ES-I3 (cell line): Measurements from ENCODE around the gene LILRA5.
"Not testable (repeated sequence)": the region's sequence is repeated elsewhere in the genome, so short reads cannot be mapped to it uniquely, and the experiment has no call there.

ENCODE experiments used
- H3K36me3 ChIP-seq: 2 replicates; pipeline ENCODE4 v1.6.1; 2013; ENCODE audit warnings: mild to moderate bottlenecking, low read length, control low read depth, moderate library complexity; ENCODE audit not compliant: insufficient read depth
- H3K4me1 ChIP-seq: 2 replicates; pipeline ENCODE4 v1.6.1; 2013; ENCODE audit warnings: mild to moderate bottlenecking, control low read depth, low read length; ENCODE audit not compliant: insufficient read depth
- H3K9ac ChIP-seq: 2 replicates; pipeline ENCODE4 v1.6.1; 2013; ENCODE audit warnings: low read depth, mild to moderate bottlenecking, low read length, moderate library complexity
- H3K9me3 ChIP-seq: 2 replicates; pipeline ENCODE4 v1.6.1; 2013; ENCODE audit warnings: mild to moderate bottlenecking, low read length, moderate library complexity; ENCODE audit not compliant: control insufficient read depth, insufficient read depth

LILRA5 gene

DNA sequence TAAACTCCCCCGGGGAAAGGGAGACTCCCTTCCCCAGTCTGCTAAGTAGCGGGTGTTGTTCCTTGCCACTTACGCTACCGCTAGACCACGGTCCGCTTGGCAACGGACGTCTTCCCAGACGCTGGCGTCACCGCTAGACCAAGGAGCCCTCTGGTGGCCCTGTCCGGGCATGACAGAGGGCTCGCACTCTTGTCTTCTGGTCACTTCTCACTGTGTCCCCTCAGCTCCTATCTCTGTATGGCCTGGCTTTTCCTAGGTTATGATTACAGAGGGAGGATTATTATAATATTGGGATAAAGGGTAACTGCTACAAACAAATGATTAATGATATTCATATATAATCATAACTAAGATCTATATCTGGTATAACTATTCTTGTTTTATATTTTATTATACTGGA is 10.0 kb upstream of the LILRA5 start:
- H3K9me3 ChIP-seq, H3K9ac ChIP-seq, H3K36me3 ChIP-seq: not testable (repeated sequence)
- peaks cover 21% of the 10 kb centered on the region for H3K4me1 ChIP-seq

DNA sequence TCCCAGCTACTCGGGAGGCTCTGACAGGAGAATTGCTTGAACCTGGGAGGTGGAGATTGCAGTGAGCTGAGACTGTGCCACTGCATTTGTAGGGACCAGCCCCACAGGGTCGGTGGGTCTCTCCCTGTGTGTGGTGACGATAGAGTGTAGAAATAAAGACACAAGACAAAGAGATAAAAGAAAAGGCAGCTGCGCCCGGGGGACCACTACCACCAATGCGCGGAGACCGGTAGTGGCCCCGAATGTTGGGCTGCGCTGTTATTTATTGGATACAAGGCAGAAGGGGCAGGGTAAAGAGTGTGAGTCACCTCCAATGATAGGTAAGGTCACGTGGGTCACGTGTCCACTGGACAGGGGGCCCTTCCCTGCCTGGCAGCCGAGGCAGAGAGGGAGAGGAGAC is 9.3 kb upstream of the LILRA5 start:
- H3K9me3 ChIP-seq, H3K9ac ChIP-seq, H3K36me3 ChIP-seq: not testable (repeated sequence)
- H3K4me1 ChIP-seq = peaks cover 26% of the 10 kb centered on the region

DNA sequence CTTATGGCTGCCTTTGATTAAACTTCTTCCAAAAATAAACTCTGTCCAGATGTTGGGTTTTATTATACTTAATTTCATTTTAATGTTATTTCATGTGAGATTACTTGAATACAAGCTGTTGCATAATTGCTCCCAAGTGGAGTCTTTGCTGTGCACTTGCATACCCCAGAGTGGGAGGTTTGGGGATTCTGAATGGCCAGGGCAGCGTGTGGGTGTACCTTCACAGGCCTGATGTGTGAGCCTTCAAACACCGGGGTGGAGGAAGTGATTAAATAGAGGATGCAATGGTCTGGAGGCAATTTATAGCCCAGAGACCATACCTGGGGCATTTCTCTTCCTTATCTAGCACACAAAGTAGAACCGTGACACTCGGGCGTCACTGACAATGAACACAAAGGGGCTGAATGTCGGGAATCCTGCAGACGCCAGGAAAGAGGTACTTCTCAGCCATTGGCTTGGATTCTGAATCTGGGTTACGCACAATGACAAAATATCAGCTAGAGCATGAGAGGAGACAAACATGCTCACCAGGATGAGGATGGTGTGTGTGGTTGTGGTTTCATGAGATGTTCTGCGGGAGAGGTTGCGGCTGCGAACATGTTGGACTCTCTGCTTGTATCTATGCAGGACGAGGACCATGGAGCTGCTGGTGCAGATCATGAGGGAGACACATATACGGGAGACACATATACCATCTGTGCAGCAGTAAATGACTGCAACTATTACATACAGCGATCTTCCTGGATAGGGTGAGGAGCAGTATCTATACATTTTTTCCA is 7.1 kb upstream of the LILRA5 start:
- Histone ChIP-seq H3K4me1 (peaks cover 17% of the 10 kb centered on the region), H3K36me3 (no peaks in the 10 kb centered on the region), H3K9ac (no peak overlapping the region), H3K9me3 (no peaks in the 10 kb centered on the region)

DNA sequence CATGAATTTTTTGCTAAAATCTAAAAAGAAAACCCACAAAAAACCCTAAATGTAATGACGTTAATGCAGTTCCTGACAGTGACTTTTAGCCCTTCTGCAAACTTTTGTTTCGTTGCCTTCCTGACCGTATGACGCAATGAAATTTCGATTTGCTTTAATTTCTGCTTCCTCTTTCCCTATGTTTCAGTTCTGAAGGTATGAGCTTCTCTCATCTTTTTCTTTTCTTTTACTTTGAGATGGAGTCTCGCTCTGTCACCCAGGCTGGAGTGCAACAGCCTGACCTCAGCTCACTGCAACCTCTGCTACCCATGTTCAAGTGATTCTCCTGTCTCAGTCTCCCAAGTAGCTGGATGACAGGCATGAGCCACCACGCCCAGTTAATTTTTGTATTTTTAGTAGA is 6.1 kb upstream of the LILRA5 start:
- Histone ChIP-seq H3K4me1 (peaks cover 8% of the 10 kb centered on the region; the same call in 1 of the 2 replicates), H3K36me3 (no peaks in the 10 kb centered on the region), H3K9ac (no peak overlapping the region), H3K9me3 (no peaks in the 10 kb centered on the region)

- no peaks in the 10 kb centered on the region for H3K36me3 ChIP-seq
- no peaks in the 10 kb centered on the region for H3K9me3 ChIP-seq
- H3K9ac ChIP-seq = peak overlapping the region; percentile 10; the same call in 1 of the 2 replicates
- peaks cover 5% of the 10 kb centered on the region; the same call in 1 of the 2 replicates for H3K4me1 ChIP-seq
These were observed 4.9 kb upstream of the LILRA5 start for GRCh38 chr19:54317965-54318240.

GRCh38 chr19:54317108-54317964 is 4.4 kb upstream of the LILRA5 start:
- no peaks in the 10 kb centered on the region for H3K9me3 ChIP-seq
- peaks cover 5% of the 10 kb centered on the region; the same call in 1 of the 2 replicates for H3K4me1 ChIP-seq
- H3K36me3 ChIP-seq = no peaks in the 10 kb centered on the region
- peak overlapping the region; percentile 21; the same call in 1 of the 2 replicates for H3K9ac ChIP-seq

- Histone ChIP-seq H3K36me3 (no peaks in the 10 kb centered on the region), H3K9me3 (no peaks in the 10 kb centered on the region), H3K4me1 (peaks cover 5% of the 10 kb centered on the region; the same call in 1 of the 2 replicates), H3K9ac (0 out of 2 replicates have a peak overlapping the region, but pooled peaks have one; percentile 21)
These were observed 3.8 kb upstream of the LILRA5 start for GRCh38 chr19:54316746-54317107.

DNA sequence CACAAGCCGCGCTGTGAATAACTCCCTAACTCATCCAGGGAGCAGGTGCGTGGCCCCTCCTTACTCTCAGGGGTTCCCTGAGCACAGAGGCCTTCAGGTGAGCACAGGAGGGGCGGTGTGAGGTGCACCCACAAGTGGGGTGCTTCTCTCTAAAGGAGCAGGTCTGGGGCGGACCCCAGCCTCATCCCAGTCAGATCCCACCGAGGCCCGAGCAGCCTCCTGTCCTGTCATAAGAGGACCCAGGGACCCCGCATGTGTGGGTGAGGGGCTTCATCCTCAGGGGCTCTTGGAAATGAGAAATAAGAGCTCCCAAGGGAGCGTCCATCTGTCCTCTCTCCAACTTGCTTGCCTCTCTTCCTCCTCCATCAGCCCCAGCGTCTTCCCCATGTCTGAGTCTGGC is 3.0 kb upstream of the LILRA5 start:
- Histone ChIP-seq H3K36me3 (no peaks in the 10 kb centered on the region), H3K9ac (no peak overlapping the region), H3K9me3 (no peaks in the 10 kb centered on the region), H3K4me1 (peaks cover 5% of the 10 kb centered on the region; the same call in 1 of the 2 replicates)

GRCh38 chr19:54312011-54312410 is 955 bp downstream of the LILRA5 start:
- no peaks in the 10 kb centered on the region; the same call in 1 of the 2 replicates for H3K4me1 ChIP-seq
- H3K36me3 ChIP-seq = no peaks in the 10 kb centered on the region
- no peak overlapping the region for H3K9ac ChIP-seq
- no peaks in the 10 kb centered on the region for H3K9me3 ChIP-seq

GRCh38 chr19:54311486-54311885 is 1.5 kb downstream of the LILRA5 start:
- H3K4me1 ChIP-seq = no peaks in the 10 kb centered on the region; the same call in 1 of the 2 replicates

DNA sequence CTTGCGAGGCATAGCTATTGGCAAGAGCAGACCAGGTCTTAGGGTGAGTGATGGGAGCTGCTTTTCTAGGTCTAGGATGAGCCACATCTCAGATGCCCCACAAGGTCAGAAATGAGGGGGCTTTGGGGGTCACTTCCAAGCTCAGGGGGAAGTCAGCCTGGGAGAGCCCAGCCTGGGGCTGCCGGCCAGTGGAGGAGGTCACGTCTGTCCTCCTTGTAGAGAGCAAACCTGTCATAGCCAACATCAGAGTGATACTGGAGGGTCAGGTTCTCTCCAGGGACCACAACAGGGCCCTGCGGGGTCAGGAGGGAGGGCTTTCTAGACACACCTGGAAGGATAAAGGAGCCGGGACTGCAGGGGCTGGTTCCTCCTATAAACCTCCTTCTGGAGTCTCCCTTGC is 2.4 kb downstream of the LILRA5 start:
- H3K36me3 ChIP-seq = no peaks in the 10 kb centered on the region
- no peaks in the 10 kb centered on the region for H3K4me1 ChIP-seq
- no peaks in the 10 kb centered on the region for H3K9me3 ChIP-seq
- H3K9ac ChIP-seq = no peak overlapping the region

More at GRCh38 chr19:54311486-54311885, 1.5 kb downstream of the LILRA5 start:
- H3K36me3 ChIP-seq = no peaks in the 10 kb centered on the region
- H3K9ac ChIP-seq = no peak overlapping the region
- no peaks in the 10 kb centered on the region for H3K9me3 ChIP-seq

DNA sequence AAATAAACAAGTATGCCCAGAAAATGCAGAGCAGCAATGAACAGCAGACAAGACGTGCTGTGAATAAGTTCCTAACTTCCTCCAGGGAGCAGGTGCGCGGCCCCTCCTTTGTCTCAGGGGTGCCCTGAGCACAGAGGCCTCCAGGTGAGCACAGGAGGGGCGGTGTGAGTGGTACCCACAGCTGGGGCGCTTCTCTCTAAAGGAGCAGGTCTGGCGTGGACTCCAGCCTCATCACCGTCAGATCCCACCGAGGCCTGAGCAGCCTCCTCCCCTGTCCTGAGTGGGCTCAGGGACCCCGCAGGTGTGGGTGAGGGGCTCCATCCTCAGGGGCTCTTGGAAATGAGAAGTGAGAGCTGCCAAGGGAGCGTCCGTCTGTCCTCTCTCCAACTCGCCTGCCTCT is 3.2 kb downstream of the LILRA5 start:
- no peaks in the 10 kb centered on the region for H3K36me3 ChIP-seq
- no peaks in the 10 kb centered on the region for H3K4me1 ChIP-seq
- H3K9me3 ChIP-seq = no peaks in the 10 kb centered on the region
- H3K9ac ChIP-seq = no peak overlapping the region

DNA sequence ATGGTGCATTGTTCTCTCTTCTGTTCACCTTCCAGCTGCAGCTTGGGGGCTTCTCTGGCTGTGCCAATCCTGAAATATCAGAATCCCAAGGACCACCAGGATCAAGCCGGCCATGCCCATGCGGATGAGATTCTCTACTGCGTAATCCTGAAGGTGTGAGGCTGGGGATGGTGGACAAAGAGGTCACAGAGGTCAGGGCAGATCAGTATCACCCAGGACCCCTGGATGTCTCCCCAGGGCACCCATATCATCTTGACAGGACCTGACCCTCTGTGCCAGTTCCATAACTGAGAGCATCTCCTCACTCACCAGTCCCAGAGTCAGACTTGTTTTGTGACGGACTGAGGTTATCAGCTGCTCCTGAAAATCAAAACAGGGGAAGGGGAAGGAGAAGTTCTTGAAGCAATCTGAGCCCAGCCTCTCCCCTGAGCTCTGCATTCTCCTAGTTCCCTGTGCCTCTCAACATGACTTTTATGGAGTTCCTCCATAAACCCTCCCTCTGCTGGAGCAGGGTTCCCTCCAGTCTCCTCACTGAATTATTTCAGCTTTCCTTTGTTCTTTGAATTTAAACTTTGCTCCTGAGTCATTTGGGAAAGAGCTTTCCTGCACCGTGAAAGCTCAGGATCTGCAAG is 5.5 kb downstream of the LILRA5 start:
- no peaks in the 10 kb centered on the region for H3K4me1 ChIP-seq
- no peaks in the 10 kb centered on the region for H3K36me3 ChIP-seq
- H3K9me3 ChIP-seq = no peaks in the 10 kb centered on the region
- H3K9ac ChIP-seq = no peak overlapping the region

DNA sequence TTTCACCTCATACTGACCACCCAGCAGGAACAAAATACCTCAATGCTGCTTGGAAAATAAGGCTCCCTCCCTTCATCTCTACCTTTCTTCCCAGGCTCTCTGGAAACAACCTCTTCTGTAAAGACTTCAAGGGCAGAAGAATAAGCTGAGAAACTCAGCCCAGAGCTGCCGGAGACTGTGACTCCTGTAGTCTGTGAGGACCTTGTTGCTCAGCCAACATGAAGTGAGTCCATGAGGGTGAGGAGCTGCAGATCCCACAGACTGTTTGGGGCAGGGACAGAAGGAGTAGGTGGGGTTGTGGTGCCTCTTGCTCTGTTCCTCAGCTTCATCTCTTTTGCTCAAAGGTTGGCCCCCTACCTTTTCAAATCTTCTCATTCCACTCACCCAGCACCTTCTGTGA is 7.8 kb downstream of the LILRA5 start:
- Histone ChIP-seq H3K9ac (no peak overlapping the region), H3K36me3 (no peaks in the 10 kb centered on the region), H3K4me1 (no peaks in the 10 kb centered on the region), H3K9me3 (no peaks in the 10 kb centered on the region)
